K562 (cell line): Measurements from ENCODE around the gene SAMD8. TPM values are rescaled to one million over a fixed set of nuclear protein-coding genes. Genes with fewer than 3 reads are reported as not detected.

Experiments used
- ATAC-seq: fragments of 200-7000 bp; cut with Tn5 transposase; 3 replicates; pipeline ENCODE4 v1.9.1; 2020; ENCODE audit warnings: moderate library complexity
- BruUV-seq: library from RNA; stranded (reverse); fragments of 400-500 nt; replicated peaks from 2 replicates; lab custom pipeline; 2021; lab: Mats Ljungman, UMichigan
- CTCF ChIA-PET: fragments of 300-600 bp; formaldehyde crosslinking; extraction: SDS; loops from one replicate; lab custom pipeline; 2021; ENCODE audit warnings: low intra/inter-chr PET ratio; lab: Yijun Ruan, JAX
- POLR2A ChIA-PET: fragments of 300-600, 350-650 bp; sonication (Branson Sonifier 250); formaldehyde crosslinking; extraction: SDS; loops from one replicate; lab custom pipeline; 2021; ENCODE audit warnings: antibody characterized with exemption, inconsistent platforms; lab: Yijun Ruan, JAX
- DNase-seq, 4 experiments: peaks; one replicate each; pipeline versions ENCODE4 v3.0.0 to v3.0.0-alpha.2; 2011 to 2018; ENCODE audit warnings: low spot score in 3 of 4, mixed read lengths in 3 of 4; ENCODE audit errors: extremely low read depth in 1 of 4
- FAIRE-seq: peaks from 2 replicates; lab custom pipeline; 2011; peaks lifted over from hg19 to GRCh38; lab: Jason Lieb, UNC
- H2AFZ ChIP-seq: 2 replicates; pipeline ENCODE4 v1.6.0; 2011; ENCODE audit warnings: low read depth, low read length, control low read depth, inconsistent platforms
- H3K27ac ChIP-seq: fragments of 200-600 bp; 3 replicates; pipeline ENCODE4 v1.8.0; 2011; ENCODE audit warnings: low read depth, mild to moderate bottlenecking, control low read depth, inconsistent platforms, low read length, moderate library complexity, mixed read lengths; ENCODE audit errors: extremely low read depth
- H3K27me3 ChIP-seq, 2 experiments: fragments of 300-600 bp in 1 of 2; 2 replicates in 1 of 2; 3 replicates in 1 of 2; pipeline versions ENCODE4 v1.6.0 to v1.8.0; 2011; ENCODE audit warnings: inconsistent platforms in 2 of 2, low read length in 2 of 2, mild to moderate bottlenecking in 1 of 2, mixed read lengths in 1 of 2, moderate library complexity in 1 of 2; ENCODE audit not compliant: control insufficient read depth in 2 of 2, insufficient read depth in 2 of 2
- H3K36me3 ChIP-seq: fragments of 300-600 bp; 3 replicates; pipeline ENCODE4 v1.8.0; 2011; ENCODE audit warnings: mild to moderate bottlenecking, low read length, inconsistent platforms; ENCODE audit not compliant: control insufficient read depth, insufficient read depth
- H3K4me1 ChIP-seq, 2 experiments: fragments of 200-600 bp in 1 of 2; replicated peaks in 1 of 2; 2 replicates in 1 of 2; 3 replicates in 1 of 2; pipeline versions ENCODE4 v1.5.1 to v1.8.0; 2011; ENCODE audit warnings: inconsistent platforms in 2 of 2, low read length in 2 of 2, mild to moderate bottlenecking in 1 of 2, mixed read lengths in 1 of 2, moderate library complexity in 1 of 2; ENCODE audit not compliant: control insufficient read depth in 2 of 2, insufficient read depth in 2 of 2
- H3K4me2 ChIP-seq: 2 replicates; pipeline ENCODE4 v1.6.1; 2011; ENCODE audit warnings: low read length, control low read depth, inconsistent platforms, mixed read lengths; ENCODE audit not compliant: insufficient read depth
- H3K4me3 ChIP-seq: fragments of 200-600 bp; sonication (generic), shearing (Covaris generic); 2 replicates; pipeline ENCODE4 v1.5.1; 2016; ENCODE audit warnings: control low read depth, inconsistent platforms
- H3K79me2 ChIP-seq: fragments of 200-600 bp; 3 replicates; pipeline ENCODE4 v1.8.0; 2011; ENCODE audit warnings: low read length, inconsistent platforms; ENCODE audit not compliant: control insufficient read depth, insufficient read depth
- H3K9ac ChIP-seq, 2 experiments: 2 replicates each; pipeline versions ENCODE4 v1.6.0 to v1.6.1; 2011; ENCODE audit warnings: low read depth in 2 of 2, low read length in 2 of 2, control low read depth in 1 of 2, inconsistent platforms in 1 of 2, mild to moderate bottlenecking in 1 of 2, mixed read lengths in 1 of 2; ENCODE audit not compliant: insufficient read depth in 1 of 2
- H3K9me1 ChIP-seq: one replicate; pipeline ENCODE4 v1.6.0; 2011; ENCODE audit warnings: inconsistent platforms, mild to moderate bottlenecking, low read length, moderate library complexity; ENCODE audit not compliant: control insufficient read depth, insufficient read depth
- H3K9me3 ChIP-seq: replicated peaks from 2 replicates; pipeline ENCODE4 v1.5.1; 2011; ENCODE audit warnings: low read depth, low read length, inconsistent platforms; ENCODE audit not compliant: control insufficient read depth, insufficient read depth
- H4K20me1 ChIP-seq: replicated peaks from 2 replicates; pipeline ENCODE4 v1.6.1; 2011; ENCODE audit warnings: low read length, inconsistent platforms, mixed read lengths; ENCODE audit not compliant: control insufficient read depth, insufficient read depth
- ADNP ChIP-seq: fragments of 200-800 bp; sonication (Bioruptor generic); IDR thresholded peaks from 2 replicates; pipeline ENCODE4 v1.6.1; 2016; ENCODE audit warnings: missing genetic modification characterization, missing compliant biosample characterization
- CHD2 ChIP-seq: IDR thresholded peaks from 2 replicates; pipeline ENCODE4 v1.6.1; 2011; ENCODE audit warnings: low read depth, low read length
- FOS ChIP-seq: IDR thresholded peaks from 3 replicates; pipeline ENCODE4 v1.6.1; 2011; ENCODE audit not compliant: insufficient read length; ENCODE audit errors: extremely low read depth
- GABPB1 ChIP-seq: sonication (generic); formaldehyde crosslinking; IDR thresholded peaks from 2 replicates; pipeline ENCODE4 v1.8.0; 2022; ENCODE audit warnings: mild to moderate bottlenecking, missing genetic modification reagents
- GABPB2 ChIP-seq: fragments of 250-450 bp; sonication (Bioruptor Pico); conservative IDR thresholded peaks from 2 replicates; pipeline ENCODE4 v1.5.1; 2021; ENCODE audit warnings: mild to moderate bottlenecking
- HCFC1 ChIP-seq: IDR thresholded peaks from 2 replicates; pipeline ENCODE4 v1.6.1; 2012; ENCODE audit warnings: low read depth, low read length, improper control_type of control experiment
- NFE2 ChIP-seq: IDR thresholded peaks from 2 replicates; pipeline ENCODE4 v1.6.1; 2014; ENCODE audit warnings: antibody characterized with exemption, low read depth
- POLR2AphosphoS2 ChIP-seq: IDR thresholded peaks from 2 replicates; pipeline ENCODE4 v1.6.1; 2012; ENCODE audit warnings: low read length, improper control_type of control experiment
- POLR2G ChIP-seq: fragments of 200-400 bp; formaldehyde crosslinking; IDR thresholded peaks from 2 replicates; pipeline ENCODE4 v1.6.1; 2017; ENCODE audit warnings: low read depth, mild to moderate bottlenecking, antibody characterized with exemption, low read length, moderate library complexity
- RBM22 ChIP-seq: fragments of 200-400 bp; formaldehyde crosslinking; IDR thresholded peaks from 2 replicates; pipeline ENCODE4 v1.6.1; 2018; ENCODE audit warnings: low read length, low read depth; ENCODE audit not compliant: poor library complexity, severe bottlenecking
- SIX5 ChIP-seq, 2 experiments: IDR thresholded peaks; 2 replicates each; pipeline ENCODE4 v1.6.1; 2011; ENCODE audit warnings: low read length in 2 of 2, borderline replicate concordance in 1 of 2, low read depth in 1 of 2, mild to moderate bottlenecking in 1 of 2, moderate library complexity in 1 of 2; ENCODE audit not compliant: insufficient read depth in 1 of 2
- SMARCB1 ChIP-seq: IDR thresholded peaks from 2 replicates; pipeline ENCODE4 v1.6.1; 2011; ENCODE audit warnings: improper control_type of control experiment, low read depth; ENCODE audit not compliant: insufficient read length
- ZKSCAN3 ChIP-seq: fragments of 250-450 bp; sonication (Bioruptor Pico); IDR thresholded peaks from 2 replicates; pipeline ENCODE4 v1.4.0; 2020
- ZNF121 ChIP-seq: sonication (generic); formaldehyde crosslinking; conservative IDR thresholded peaks from 2 replicates; pipeline ENCODE4 v1.8.0; 2022; ENCODE audit warnings: missing genetic modification reagents
- ZNF76 ChIP-seq: fragments of 250-450 bp; sonication (Bioruptor Pico); IDR thresholded peaks from 2 replicates; pipeline ENCODE4 v1.4.0; 2020; ENCODE audit warnings: mild to moderate bottlenecking, moderate library complexity, borderline replicate concordance
- ZNF785 ChIP-seq: fragments of 250-450 bp; sonication (Bioruptor Pico); IDR thresholded peaks from 2 replicates; pipeline ENCODE4 v1.4.0; 2020; ENCODE audit warnings: mild to moderate bottlenecking
- WGBS: fragments of 100-300 bp; shearing (Covaris generic); methylation state at CpG from one replicate; pipeline ENCODE4 v1.1.6; 2016; ENCODE audit warnings: low coverage, mixed read lengths; ENCODE audit not compliant: insufficient coverage; ENCODE audit errors: missing lambda C conversion rate; 5-methylcytosine and 5-hydroxymethylcytosine counted together
- in situ Hi-C: fragments of 300-500 bp; cut with MboI; formaldehyde crosslinking; loops from 4 replicates; pipeline ENCODE4 v1.15.0; 2018; ENCODE audit warnings: inconsistent platforms, mixed read lengths
- intact Hi-C: fragments of 100-400 bp; cut with micrococcal nuclease; formaldehyde crosslinking; loops from 2 replicates; pipeline ENCODE4 v1.14.2; 2022
- polyA plus RNA-seq, 8 experiments: library from polyadenylated mRNA; depleted of rRNA in 4 of 8; stranded (reverse) in 5 of 8; unstranded in 3 of 8; fragments of >200 nt; fragmentation: Nextera tagmentation in 2 of 8; fragmentation: Illumina TruSeq in 1 of 8; extraction: Ambion mirVana in 2 of 8; extraction: Trizol in 1 of 8; gene quantifications; 2 replicates each; pipeline versions ENCODE4 v1.2.1 to v1.2.3, GENCODE V29; 2011 to 2014; ENCODE audit warnings: inconsistent platforms in 1 of 8, missing spikeins in 1 of 8
- total RNA-seq, 7 experiments: library from RNA; depleted of rRNA in 6 of 7; stranded (reverse); fragments of >200 nt in 6 of 7; fragmentation: Illumina TruSeq in 2 of 7; extraction: Trizol in 2 of 7; gene quantifications; 2 replicates each; pipeline versions ENCODE4 v1.2.1 to v1.2.3, GENCODE V29; 2011 to 2021; ENCODE audit warnings: low replicate concordance in 1 of 7
- TF ChIP-seq, protein P1 (sequence below), 2 experiments: fragments of 200-800 bp in 1 of 2; sonication (Bioruptor generic) in 1 of 2; sonication (generic) in 1 of 2; formaldehyde crosslinking in 1 of 2; IDR thresholded peaks in 1 of 2; conservative IDR thresholded peaks in 1 of 2; 2 replicates each; pipeline versions ENCODE4 v1.5.0 to v1.6.1; 2016 to 2020; ENCODE audit warnings: missing compliant biosample characterization in 1 of 2, missing genetic modification characterization in 1 of 2, missing genetic modification reagents in 1 of 2
- TF ChIP-seq, protein P2 (sequence below): fragments of 450-650 bp; formaldehyde crosslinking; IDR thresholded peaks from 2 replicates; pipeline ENCODE4 v1.4.0; 2022; ENCODE audit warnings: missing genetic modification characterization
- TF ChIP-seq, protein P3 (sequence below), 2 experiments: fragments of 450-650 bp; IDR thresholded peaks; 2 replicates each; pipeline ENCODE4 v1.6.1; 2016

SAMD8 gene
- total and polyA plus RNA-seq, 9 of the 15 experiments (the other 6 are each of a cell fraction or from before 2014, with no cell fraction given), result 2.7 to 16.1 (median 6.2) TPM

DNA sequence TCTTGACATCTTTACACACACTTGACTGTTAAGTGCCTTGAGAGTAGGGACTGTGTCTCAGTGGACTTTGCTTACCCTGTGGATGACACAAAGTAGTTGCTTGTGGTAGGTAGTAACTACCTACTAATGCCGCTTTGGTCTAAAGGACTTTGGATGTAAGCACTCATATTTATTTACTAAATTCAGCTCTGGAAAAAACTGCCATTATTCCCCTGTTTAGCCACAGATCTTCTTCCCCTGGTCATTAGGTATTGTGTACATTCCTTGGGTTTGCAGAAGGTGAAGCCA is 96.3 kb downstream of the SAMD8 start (continued):
- TF ChIP-seq GABPB1, result no peak

DNA sequence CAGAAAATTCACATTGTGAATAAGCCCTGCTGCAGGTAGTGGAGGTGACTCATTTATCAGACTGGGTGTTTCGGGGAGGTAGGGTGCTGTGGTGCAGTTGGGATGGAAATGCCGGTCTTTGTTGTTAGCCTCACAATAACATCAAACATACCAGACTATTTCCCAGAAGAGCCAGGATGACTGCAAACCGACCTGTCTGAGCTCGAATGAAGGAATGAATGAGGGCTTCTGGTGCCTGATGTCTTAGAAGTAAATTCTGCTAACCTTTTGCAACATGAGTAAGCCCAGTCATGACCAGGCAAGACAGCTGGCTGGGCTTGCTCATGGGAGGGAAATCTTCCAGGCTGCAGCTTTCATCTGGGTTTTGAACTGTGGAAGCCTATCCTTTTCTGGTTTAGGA is 96.7 kb downstream of the SAMD8 start:
- H2AFZ ChIP-seq, result peak overlapping the region; percentile 73
- ChIA-PET POLR2A (interaction anchor here (0.7 to 8.9 kb wide), 8 partner anchors 9 to 80 kb away, joined by 3 to 74 read pairs (median 3); no protein-coding TSS in a partner anchor), CTCF (no interaction called here)
- intact Hi-C loops, result no loop called here
- H3K27me3 ChIP-seq, result no peaks in the 10 kb centered on the region
- no peak overlapping the region; a peak in 1 of 4 replicates for H3K9ac ChIP-seq
- no peaks in the 10 kb centered on the region for H3K9me1 ChIP-seq
- no peaks in the 10 kb centered on the region for H3K9me3 ChIP-seq
- in situ Hi-C loops, result no loop called here
- H3K4me3 ChIP-seq, result no peak overlapping the region
- 0 out of 2 replicates have a peak, but pooled peaks cover 7% of the 10 kb centered on the region for H4K20me1 ChIP-seq
- WGBS, result 50% methylated on average over 4 of the region's 4 CpGs
- H3K4me2 ChIP-seq, result no peak overlapping the region
- DNase-seq (peak in 1 of 4 experiments; percentile 60), ATAC-seq (no peak), FAIRE-seq (no peak)
- peaks cover 28% of the 10 kb centered on the region for H3K79me2 ChIP-seq
- peak overlapping the region; percentile 30; the same call in 2 of the 3 replicates for H3K27ac ChIP-seq
- peaks cover 39 to 44% of the 10 kb centered on the region in 2 experiments for H3K4me1 ChIP-seq
- peaks cover 21% of the 10 kb centered on the region for H3K36me3 ChIP-seq
- BruUV-seq, result no TSS peak
- no peak for TF ChIP-seq ZNF121 (CRISPR knock-in tag)
- TF ChIP-seq HCFC1, result no peak
- no peak for TF ChIP-seq CHD2
- no peak for TF ChIP-seq POLR2AphosphoS2
- no peak for TF ChIP-seq POLR2G
- TF ChIP-seq, protein P1, sequence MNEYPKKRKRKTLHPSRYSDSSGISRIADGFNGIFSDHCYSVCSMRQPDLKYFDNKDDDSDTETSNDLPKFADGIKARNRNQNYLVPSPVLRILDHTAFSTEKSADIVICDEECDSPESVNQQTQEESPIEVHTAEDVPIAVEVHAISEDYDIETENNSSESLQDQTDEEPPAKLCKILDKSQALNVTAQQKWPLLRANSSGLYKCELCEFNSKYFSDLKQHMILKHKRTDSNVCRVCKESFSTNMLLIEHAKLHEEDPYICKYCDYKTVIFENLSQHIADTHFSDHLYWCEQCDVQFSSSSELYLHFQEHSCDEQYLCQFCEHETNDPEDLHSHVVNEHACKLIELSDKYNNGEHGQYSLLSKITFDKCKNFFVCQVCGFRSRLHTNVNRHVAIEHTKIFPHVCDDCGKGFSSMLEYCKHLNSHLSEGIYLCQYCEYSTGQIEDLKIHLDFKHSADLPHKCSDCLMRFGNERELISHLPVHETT (CRISPR knock-in tag; conservative IDR thresholded peaks at IDR 0.05 in 1 of 2, IDR thresholded peaks at IDR 0.05 in 1 of 2), result no peak
- no peak for TF ChIP-seq RBM22
- no peak for TF ChIP-seq ADNP (tag)
- no peak for TF ChIP-seq ZNF785 (CRISPR knock-in tag)
- peak; percentile 25; the same call in 1 of the 2 replicates for TF ChIP-seq NFE2
- TF ChIP-seq ZKSCAN3, result no peak
- TF ChIP-seq, protein P2, sequence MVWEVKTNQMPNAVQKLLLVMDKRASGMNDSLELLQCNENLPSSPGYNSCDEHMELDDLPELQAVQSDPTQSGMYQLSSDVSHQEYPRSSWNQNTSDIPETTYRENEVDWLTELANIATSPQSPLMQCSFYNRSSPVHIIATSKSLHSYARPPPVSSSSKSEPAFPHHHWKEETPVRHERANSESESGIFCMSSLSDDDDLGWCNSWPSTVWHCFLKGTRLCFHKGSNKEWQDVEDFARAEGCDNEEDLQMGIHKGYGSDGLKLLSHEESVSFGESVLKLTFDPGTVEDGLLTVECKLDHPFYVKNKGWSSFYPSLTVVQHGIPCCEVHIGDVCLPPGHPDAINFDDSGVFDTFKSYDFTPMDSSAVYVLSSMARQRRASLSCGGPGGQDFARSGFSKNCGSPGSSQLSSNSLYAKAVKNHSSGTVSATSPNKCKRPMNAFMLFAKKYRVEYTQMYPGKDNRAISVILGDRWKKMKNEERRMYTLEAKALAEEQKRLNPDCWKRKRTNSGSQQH (CRISPR knock-in tag), result no peak
- no peak for TF ChIP-seq GABPB2 (CRISPR knock-in tag)
- no peak for TF ChIP-seq SMARCB1
- TF ChIP-seq SIX5 (IDR thresholded peaks at IDR 0.05; ENCODE audit: borderline replicate concordance in 1 of 2, insufficient read depth in 1 of 2, low read depth in 1 of 2, low read length in 2 of 2), result no peak
- TF ChIP-seq, protein P3, sequence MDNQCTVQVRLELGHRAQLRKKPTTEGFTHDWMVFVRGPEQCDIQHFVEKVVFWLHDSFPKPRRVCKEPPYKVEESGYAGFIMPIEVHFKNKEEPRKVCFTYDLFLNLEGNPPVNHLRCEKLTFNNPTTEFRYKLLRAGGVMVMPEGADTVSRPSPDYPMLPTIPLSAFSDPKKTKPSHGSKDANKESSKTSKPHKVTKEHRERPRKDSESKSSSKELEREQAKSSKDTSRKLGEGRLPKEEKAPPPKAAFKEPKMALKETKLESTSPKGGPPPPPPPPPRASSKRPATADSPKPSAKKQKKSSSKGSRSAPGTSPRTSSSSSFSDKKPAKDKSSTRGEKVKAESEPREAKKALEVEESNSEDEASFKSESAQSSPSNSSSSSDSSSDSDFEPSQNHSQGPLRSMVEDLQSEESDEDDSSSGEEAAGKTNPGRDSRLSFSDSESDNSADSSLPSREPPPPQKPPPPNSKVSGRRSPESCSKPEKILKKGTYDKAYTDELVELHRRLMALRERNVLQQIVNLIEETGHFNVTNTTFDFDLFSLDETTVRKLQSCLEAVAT (IDR thresholded peaks at IDR 0.05), result no peak
- TF ChIP-seq FOS, result no peak
- TF ChIP-seq ZNF76 (CRISPR knock-in tag), result no peak
